Endothelial cell of umbilical vein (primary cell): ENCODE measurements around the gene PAK4. TPM values are rescaled to one million over a fixed set of nuclear protein-coding genes. Genes with fewer than 3 reads are reported as not detected.

Experiments
- BruUV-seq: library from RNA; stranded (reverse); fragments of 400-500 nt; replicated peaks from 2 replicates; lab custom pipeline; 2021; lab: Mats Ljungman, UMichigan
- CTCF ChIA-PET: fragments of 300-600, 350-600 bp; sonication (Branson Sonifier 250); formaldehyde crosslinking; loops from one replicate; lab custom pipeline; 2021; ENCODE audit warnings: antibody characterized with exemption, inconsistent platforms; lab: Charles Lee
- POLR2A ChIA-PET: fragments of 300-600, 350-600 bp; sonication (Branson Sonifier 250); formaldehyde crosslinking; loops from one replicate; lab custom pipeline; 2021; ENCODE audit warnings: antibody characterized with exemption, inconsistent platforms; lab: Charles Lee
- DNase-seq: peaks from one replicate; pipeline ENCODE4 v3.0.0-alpha.2; 2011; ENCODE audit warnings: low read depth, low spot score
- FAIRE-seq: peaks from 2 replicates; lab custom pipeline; 2011; peaks lifted over from hg19 to GRCh38; lab: Jason Lieb, UNC
- H2AFZ ChIP-seq: 2 replicates; pipeline ENCODE4 v1.6.0; 2012; ENCODE audit warnings: low read depth, low read length, control low read depth, inconsistent platforms
- H3K27ac ChIP-seq: 2 replicates; pipeline ENCODE4 v1.5.1; 2011; ENCODE audit warnings: low read depth, mild to moderate bottlenecking, control low read depth, low read length, moderate library complexity; ENCODE audit not compliant: insufficient read depth
- H3K27me3 ChIP-seq, 2 experiments: 2 replicates each; pipeline versions ENCODE4 v1.6.0 to v1.6.1; 2011; ENCODE audit warnings: low read length in 2 of 2, mixed read lengths in 1 of 2; ENCODE audit not compliant: control insufficient read depth in 2 of 2, insufficient read depth in 2 of 2
- H3K36me3 ChIP-seq, 2 experiments: 2 replicates in 1 of 2; 3 replicates in 1 of 2; pipeline ENCODE4 v1.5.1; 2011; ENCODE audit warnings: low read length in 2 of 2, mild to moderate bottlenecking in 1 of 2, moderate library complexity in 1 of 2; ENCODE audit not compliant: control insufficient read depth in 2 of 2, insufficient read depth in 2 of 2; ENCODE audit errors: extremely low read depth in 1 of 2
- H3K4me1 ChIP-seq: 3 replicates; pipeline ENCODE4 v1.5.1; 2011; ENCODE audit warnings: mild to moderate bottlenecking, low read length; ENCODE audit not compliant: control insufficient read depth, insufficient read depth; ENCODE audit errors: extremely low read depth
- H3K4me2 ChIP-seq: 2 replicates; pipeline ENCODE4 v1.6.1; 2011; ENCODE audit warnings: low read length, control low read depth, mixed read lengths; ENCODE audit not compliant: insufficient read depth
- H3K4me3 ChIP-seq, 3 experiments: fragments of 200-600 bp in 1 of 3; sonication (generic), shearing (Covaris generic) in 1 of 3; replicated peaks in 1 of 3; 2 replicates each; pipeline ENCODE4 v1.5.1; 2011 to 2016; ENCODE audit warnings: control low read depth in 3 of 3, low read length in 3 of 3, mild to moderate bottlenecking in 2 of 3, inconsistent platforms in 1 of 3, low read depth in 1 of 3, moderate library complexity in 1 of 3; ENCODE audit not compliant: insufficient read depth in 1 of 3
- H3K79me2 ChIP-seq: 2 replicates; pipeline ENCODE4 v1.6.0; 2012; ENCODE audit warnings: low read length, inconsistent platforms; ENCODE audit not compliant: control insufficient read depth, insufficient read depth
- H3K9ac ChIP-seq: replicated peaks from 2 replicates; pipeline ENCODE3; 2011; ENCODE audit warnings: low read length, control low read depth; ENCODE audit not compliant: insufficient read depth; ENCODE audit errors: extremely low read depth
- H3K9me1 ChIP-seq: replicated peaks from 3 replicates; pipeline ENCODE4 v1.6.0; 2011; ENCODE audit warnings: mild to moderate bottlenecking, low read length; ENCODE audit not compliant: control insufficient read depth, insufficient read depth; ENCODE audit errors: extremely low read depth
- H3K9me3 ChIP-seq: replicated peaks from 2 replicates; pipeline ENCODE4 v1.5.1; 2012; ENCODE audit warnings: low read length, inconsistent platforms; ENCODE audit not compliant: control insufficient read depth, insufficient read depth
- H4K20me1 ChIP-seq: replicated peaks from 2 replicates; pipeline ENCODE3; 2011; ENCODE audit warnings: mild to moderate bottlenecking, low read length; ENCODE audit not compliant: control insufficient read depth, insufficient read depth; ENCODE audit errors: extremely low read depth
- CTCF ChIP-seq, 2 donors: IDR thresholded peaks; 1 replicate in 1 of 2; 2 replicates in 1 of 2; pipeline ENCODE4 v1.5.1; 2011; ENCODE audit warnings: low read length in 2 of 2, mild to moderate bottlenecking in 2 of 2, moderate library complexity in 2 of 2, control low read depth in 1 of 2, inconsistent platforms in 1 of 2, low read depth in 1 of 2; ENCODE audit not compliant: insufficient read depth in 1 of 2; ENCODE audit errors: extremely low read depth in 1 of 2
- EZH2 ChIP-seq: IDR thresholded peaks from 2 replicates; pipeline ENCODE4 v1.6.1; 2012; ENCODE audit warnings: borderline replicate concordance, low read depth, mild to moderate bottlenecking, moderate library complexity, low read length, inconsistent platforms; ENCODE audit not compliant: severe bottlenecking
- FOS ChIP-seq: IDR thresholded peaks from 2 replicates; pipeline ENCODE4 v1.6.1; 2011; ENCODE audit warnings: mild to moderate bottlenecking, low read length, moderate library complexity, borderline replicate concordance; ENCODE audit not compliant: insufficient read depth
- GATA2 ChIP-seq: IDR thresholded peaks from 2 replicates; pipeline ENCODE4 v1.7.0; 2011; ENCODE audit warnings: low read depth, mild to moderate bottlenecking, moderate library complexity, mixed read lengths, low read length; ENCODE audit not compliant: insufficient read length, insufficient read depth
- JUN ChIP-seq: IDR thresholded peaks from 2 replicates; pipeline ENCODE4 v1.6.1; 2011; ENCODE audit warnings: borderline replicate concordance, low read depth; ENCODE audit not compliant: insufficient read length, insufficient read depth
- MAX ChIP-seq: IDR thresholded peaks from 2 replicates; pipeline ENCODE4 v1.6.1; 2011; ENCODE audit not compliant: insufficient read depth, insufficient read length
- MYC ChIP-seq: IDR thresholded peaks from one replicate; pipeline ENCODE4 v1.6.1; 2011; ENCODE audit warnings: mild to moderate bottlenecking, low read depth, low read length
- POLR2A ChIP-seq: IDR thresholded peaks from 2 replicates; pipeline ENCODE4 v1.6.1; 2012; ENCODE audit warnings: low read depth, mild to moderate bottlenecking, control low read depth, low read length
- POLR2AphosphoS5 ChIP-seq: IDR thresholded peaks from 2 replicates; pipeline ENCODE4 v1.6.1; 2012; ENCODE audit warnings: low read depth, mild to moderate bottlenecking, control low read depth, low read length, moderate library complexity; ENCODE audit not compliant: insufficient read depth
- dilution Hi-C: fragments of 300-500 bp; cut with MboI; formaldehyde crosslinking; loops from one replicate; pipeline ENCODE4 v1.15.0; 2019; ENCODE audit warnings: low sequenced_read_pairs; ENCODE audit not compliant: extremely low pct_ligation_motif_present
- intact Hi-C: fragments of 100-400 bp; cut with micrococcal nuclease; formaldehyde crosslinking; loops from one replicate; pipeline ENCODE4 v1.10.0; 2022
- polyA plus RNA-seq, 4 experiments: library from polyadenylated mRNA; depleted of rRNA in 3 of 4; stranded (reverse) in 3 of 4; unstranded in 1 of 4; fragments of >200 nt; gene quantifications; 2 replicates each; pipeline versions ENCODE4 v1.2.1 to v1.2.3, GENCODE V29; 2011 to 2012; ENCODE audit warnings: missing spikeins in 1 of 4
- total RNA-seq: library from RNA; stranded (reverse); gene quantifications from 2 replicates; pipeline ENCODE4 v1.2.3, GENCODE V29; 2021

Gene PAK4
- total and polyA plus RNA-seq, 2 donors (not counting 3 experiments of a cell fraction or from before 2014, with no cell fraction given) = 39.8 to 55.4 TPM

GRCh38 chr19:39194832-39195542 is 69.4 kb downstream of the PAK4 start:
- POLR2A ChIA-PET = no interaction called here
- CTCF ChIA-PET = no interaction called here
- dilution Hi-C loops (no loop called here), intact Hi-C loops (loop anchor here (5.0 kb wide), 1 partner anchor 143 kb away; no protein-coding TSS in a partner anchor)
- no peak for FAIRE-seq
- peaks cover 28 to 34% of the 10 kb centered on the region in 2 experiments for H3K27me3 ChIP-seq
- no peak overlapping the region for H3K4me2 ChIP-seq
- no peaks in the 10 kb centered on the region for H3K9me3 ChIP-seq
- no peaks in the 10 kb centered on the region for H3K4me1 ChIP-seq
- no peak for TF ChIP-seq POLR2A
- no peak for TF ChIP-seq JUN
- TF ChIP-seq CTCF (IDR thresholded peaks at IDR 0.05; ENCODE audit: extremely low read depth in 1 of 2, insufficient read depth in 1 of 2, low read depth in 1 of 2, low read length in 2 of 2) = no peak
- TF ChIP-seq MYC = no peak
- no peak for TF ChIP-seq GATA2
- no peak for TF ChIP-seq POLR2AphosphoS5
- no peak for TF ChIP-seq FOS
- no peak for TF ChIP-seq EZH2
- no peak for TF ChIP-seq MAX
- DNase-seq = no peak
- no peaks in the 10 kb centered on the region for H4K20me1 ChIP-seq
- H3K27ac ChIP-seq = no peak overlapping the region
- no peaks in the 10 kb centered on the region for H3K36me3 ChIP-seq
- no peak overlapping the region for H3K4me3 ChIP-seq
- no peaks in the 10 kb centered on the region for H3K79me2 ChIP-seq
- no peak overlapping the region for H2AFZ ChIP-seq
- no peaks in the 10 kb centered on the region for H3K9me1 ChIP-seq
- H3K9ac ChIP-seq = no peak overlapping the region
- no TSS peak for BruUV-seq
